SIG-M5 (cell line): ENCODE measurements around the gene C4orf54.

Source experiments
- DNase-seq: peaks from one replicate; lab custom pipeline; 2025; lab: John Stamatoyannopoulos, UW

C4orf54 gene

DNA sequence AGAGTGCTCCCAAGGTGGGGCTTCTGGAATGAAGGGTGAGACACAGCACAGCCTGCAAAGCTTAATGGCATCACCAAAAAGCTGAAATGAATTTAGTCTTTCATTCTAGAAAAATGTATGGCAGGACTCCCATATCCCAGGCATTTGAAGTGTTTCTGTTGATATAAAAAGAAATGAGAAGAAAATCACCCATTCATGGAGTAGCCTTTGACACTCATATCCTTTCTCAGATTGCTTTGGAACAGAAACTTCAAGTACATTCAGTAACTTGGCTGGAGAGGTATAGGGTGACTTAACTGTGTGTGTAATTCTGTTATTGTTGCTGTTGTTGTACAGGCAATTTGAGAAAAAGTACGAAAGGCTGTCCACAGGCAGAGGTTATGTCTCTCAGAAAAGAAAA lies 35.3 kb downstream of the C4orf54 start:
- no peak for DNase-seq

- DNase-seq: no peak
These were observed 40.3 kb downstream of the C4orf54 start for GRCh38 chr4:99617374-99617773.

- no peak for DNase-seq
These were observed 42.3 kb downstream of the C4orf54 start for GRCh38 chr4:99615170-99615820.

GRCh38 chr4:99614491-99614890 lies 43.1 kb downstream of the C4orf54 start:
- DNase-seq: no peak

GRCh38 chr4:99612704-99613103 lies 44.9 kb downstream of the C4orf54 start:
- DNase-seq: no peak

DNA sequence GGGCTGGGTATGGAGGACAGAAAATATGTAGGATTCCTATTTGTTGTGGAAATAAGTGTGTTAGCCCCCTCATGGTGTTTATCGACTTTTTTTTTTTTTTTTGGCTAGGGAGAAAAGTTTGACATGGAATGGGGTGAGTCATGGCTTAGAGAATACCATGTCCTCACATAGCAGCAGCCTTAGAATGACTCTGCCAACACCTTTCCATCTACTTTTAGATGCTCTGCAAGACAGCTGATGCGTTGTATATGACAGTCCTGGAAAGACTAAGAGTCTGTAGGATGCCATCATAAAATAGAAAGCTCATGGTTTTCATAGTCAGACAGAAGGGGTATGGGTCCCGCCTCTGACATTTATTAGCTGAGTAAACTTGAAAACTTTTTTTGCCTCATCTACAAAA lies 45.3 kb downstream of the C4orf54 start:
- no peak for DNase-seq

DNA sequence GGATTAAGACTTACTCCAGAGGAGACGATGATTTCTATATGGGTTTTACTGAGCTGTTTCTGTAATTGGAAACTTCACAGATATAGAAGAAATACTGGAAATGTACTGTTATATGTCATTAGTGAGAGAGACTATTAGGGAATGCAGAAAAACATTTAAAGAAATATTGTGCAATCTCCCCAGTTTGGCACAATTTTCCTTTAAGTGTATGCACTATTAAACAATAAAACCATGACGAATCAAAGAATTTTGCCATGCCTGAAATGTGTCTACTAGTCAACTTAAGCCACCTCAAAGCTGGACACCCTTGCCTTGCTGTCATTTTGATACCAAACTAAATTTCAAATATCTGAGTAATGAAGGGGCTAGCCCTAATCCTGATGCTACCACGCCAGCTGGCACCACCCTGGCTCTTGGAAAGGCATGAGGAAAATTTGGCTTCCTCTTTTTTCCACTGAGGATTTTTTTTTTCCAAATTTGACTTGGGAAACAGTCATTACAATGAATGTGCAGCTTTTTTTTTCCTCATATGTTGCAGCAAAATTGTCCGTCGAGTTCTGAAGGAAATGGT lies 46.9 kb downstream of the C4orf54 start:
- no peak for DNase-seq

DNA sequence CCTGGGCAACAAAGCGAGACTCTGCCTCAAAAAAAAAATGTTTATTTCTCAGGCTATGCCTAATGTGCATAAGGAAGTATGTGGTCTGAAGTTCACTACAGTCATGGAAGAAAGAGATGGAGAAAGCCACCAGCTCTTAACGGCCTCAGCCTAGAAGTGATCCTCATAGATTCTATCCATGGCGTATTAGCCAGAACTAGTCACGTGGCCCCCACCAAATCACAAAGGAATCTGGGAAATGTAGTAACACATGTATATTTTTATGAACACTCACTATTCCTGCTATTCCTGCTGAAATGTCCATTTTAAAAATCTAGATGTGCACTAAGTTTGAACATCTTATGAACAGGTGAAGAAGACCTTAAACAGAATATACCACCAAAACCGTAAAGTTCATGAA lies 49.2 kb downstream of the C4orf54 start:
- no peak for DNase-seq
